PC-3 (cell line): ENCODE data around the gene UGT2B11. TPM values are rescaled to one million over a fixed set of nuclear protein-coding genes. Genes with fewer than 3 reads are reported as not detected.
"Not testable (repeated sequence)": the region's sequence is repeated elsewhere in the genome, so short reads cannot be mapped to it uniquely, and the experiment has no call there.

Experiments
- ATAC-seq: fragments of 200-7000 bp; cut with Tn5 transposase; 2 replicates; pipeline ENCODE4 v1.9.1; 2020; ENCODE audit warnings: mild to moderate bottlenecking, moderate library complexity
- BruUV-seq: library from RNA; stranded (reverse); fragments of 400-500 nt; replicated peaks from 2 replicates; lab custom pipeline; 2021; lab: Mats Ljungman, UMichigan
- CTCF ChIA-PET: fragments of 300-600 bp; sonication (Branson Sonifier 250); formaldehyde crosslinking; loops from one replicate; lab custom pipeline; 2022; ENCODE audit warnings: antibody characterized with exemption; lab: Charles Lee
- POLR2A ChIA-PET: fragments of 300-600 bp; sonication (Branson Sonifier 250); formaldehyde crosslinking; loops from one replicate; lab custom pipeline; 2022; ENCODE audit warnings: antibody characterized with exemption; ENCODE audit not compliant: unreplicated experiment; lab: Charles Lee
- DNase-seq: peaks from one replicate; pipeline ENCODE4 v3.0.0-alpha.2; 2015
- H2AFZ ChIP-seq: fragments of 300-600 bp; sonication (generic); 2 replicates; pipeline ENCODE4 v1.6.0; 2016; ENCODE audit warnings: antibody characterized with exemption, low read length
- H3F3A ChIP-seq: fragments of 300-600 bp; sonication (generic); one replicate; pipeline ENCODE4 v1.6.0; 2017; ENCODE audit warnings: antibody characterized with exemption, low read length, control low read depth, mild to moderate bottlenecking; ENCODE audit not compliant: unreplicated experiment
- H3K27ac ChIP-seq: fragments of 300-600 bp; sonication (generic); 2 replicates; pipeline ENCODE4 v1.5.1; 2016; ENCODE audit warnings: mild to moderate bottlenecking, low read length
- H3K27me3 ChIP-seq: fragments of 300-600 bp; sonication (generic); 2 replicates; pipeline ENCODE4 v1.6.1; 2016; ENCODE audit warnings: low read length, mixed read lengths
- H3K36me3 ChIP-seq: fragments of 300-600 bp; sonication (generic); 2 replicates; pipeline ENCODE4 v1.6.1; 2016; ENCODE audit warnings: low read depth, mixed run types, low read length, mixed read lengths
- H3K4me1 ChIP-seq: fragments of 300-600 bp; sonication (generic); 2 replicates; pipeline ENCODE4 v1.5.1; 2016; ENCODE audit warnings: low read length; ENCODE audit not compliant: insufficient read depth
- H3K4me2 ChIP-seq: fragments of 300-600 bp; sonication (generic); 2 replicates; pipeline ENCODE4 v1.6.0; 2016; ENCODE audit warnings: low read length
- H3K4me3 ChIP-seq: fragments of 300-600 bp; sonication (generic); 2 replicates; pipeline ENCODE4 v1.5.1; 2016; ENCODE audit warnings: mild to moderate bottlenecking, low read length, mixed read lengths
- H3K79me2 ChIP-seq: fragments of 300-600 bp; sonication (generic); 2 replicates; pipeline ENCODE4 v1.6.1; 2017; ENCODE audit warnings: low read length, mixed read lengths
- H3K9ac ChIP-seq: fragments of 300-600 bp; sonication (generic); 2 replicates; pipeline ENCODE4 v1.6.0; 2016; ENCODE audit warnings: mild to moderate bottlenecking, low read length
- H3K9me2 ChIP-seq: fragments of 300-600 bp; sonication (generic); replicated peaks from 2 replicates; pipeline ENCODE4 v1.6.1; 2016; ENCODE audit warnings: mixed run types, low read length, mixed read lengths
- H3K9me3 ChIP-seq: fragments of 300-600 bp; sonication (generic); 2 replicates; pipeline ENCODE4 v1.6.1; 2016; ENCODE audit warnings: low read length, mixed read lengths
- H4K20me1 ChIP-seq: fragments of 300-600 bp; sonication (generic); 2 replicates; pipeline ENCODE4 v1.6.1; 2016; ENCODE audit warnings: low read length, mixed read lengths
- CTCF ChIP-seq: fragments of 300-600 bp; sonication (generic); conservative IDR thresholded peaks from 2 replicates; pipeline ENCODE4 v1.5.1; 2017; ENCODE audit warnings: antibody characterized with exemption, low read depth, mild to moderate bottlenecking, low read length
- EZH2 ChIP-seq: fragments of 300-600 bp; sonication (generic); IDR thresholded peaks from one replicate; pipeline ENCODE4 v1.6.1; 2017; ENCODE audit warnings: antibody characterized with exemption, mild to moderate bottlenecking, low read length; ENCODE audit not compliant: unreplicated experiment
- EZH2phosphoT487 ChIP-seq: fragments of 300-600 bp; sonication (generic); IDR thresholded peaks from 2 replicates; pipeline ENCODE4 v1.6.1; 2018; ENCODE audit warnings: mild to moderate bottlenecking, antibody characterized with exemption, low read length, borderline replicate concordance
- intact Hi-C: fragments of 100-400 bp; cut with micrococcal nuclease; formaldehyde crosslinking; loops from 2 replicates; pipeline ENCODE4 v1.9.0; 2023
- total RNA-seq: library from RNA; depleted of rRNA; stranded (reverse); fragments of >200 nt; gene quantifications from 2 replicates; pipeline ENCODE4 v1.2.3, GENCODE V29; 2014

The UGT2B11 gene
- total RNA-seq, 1 experiment from 2014 or later: not detected

GRCh38 chr4:69240787-69241186 is 26.2 kb upstream of the UGT2B11 start:
- H3K27ac ChIP-seq, CTCF ChIA-PET, H3K4me1 ChIP-seq, intact Hi-C loops, H3K9ac ChIP-seq, H3K9me2 ChIP-seq, H3K36me3 ChIP-seq, H3K4me2 ChIP-seq, H3K79me2 ChIP-seq, H2AFZ ChIP-seq, POLR2A ChIA-PET, ATAC-seq, DNase-seq, H3K4me3 ChIP-seq, BruUV-seq, H4K20me1 ChIP-seq, H3F3A ChIP-seq, H3K27me3 ChIP-seq, H3K9me3 ChIP-seq: not testable (repeated sequence)

- DNase-seq: no peak
- intact Hi-C loops: no loop called here
- POLR2A ChIA-PET: no interaction called here
Measured at GRCh38 chr4:69239557-69240168, 25.1 kb upstream of the UGT2B11 start.

GRCh38 chr4:69239092-69239491 is 24.5 kb upstream of the UGT2B11 start:
- CTCF ChIA-PET: no interaction called here
- TF ChIP-seq EZH2 (no peak), EZH2phosphoT487 (no peak), CTCF (no peak)
- no peaks in the 10 kb centered on the region for H3K36me3 ChIP-seq
- H3F3A ChIP-seq: no peaks in the 10 kb centered on the region
- BruUV-seq: no TSS peak
- no peaks in the 10 kb centered on the region for H4K20me1 ChIP-seq
- no peaks in the 10 kb centered on the region for H3K79me2 ChIP-seq
- no peak overlapping the region for H3K9ac ChIP-seq
- POLR2A ChIA-PET: no interaction called here
- H3K4me3 ChIP-seq: no peak overlapping the region
- no peaks in the 10 kb centered on the region for H3K27me3 ChIP-seq
- ATAC-seq: no peak
- no peaks in the 10 kb centered on the region for H3K9me3 ChIP-seq
- no peak overlapping the region for H3K27ac ChIP-seq
- H3K4me2 ChIP-seq: no peak overlapping the region
- H3K9me2 ChIP-seq: no peaks in the 10 kb centered on the region
- intact Hi-C loops: no loop called here
- no peak overlapping the region for H2AFZ ChIP-seq
- no peak for DNase-seq
- no peaks in the 10 kb centered on the region for H3K4me1 ChIP-seq

More at GRCh38 chr4:69239557-69240168, 25.1 kb upstream of the UGT2B11 start:
- Histone ChIP-seq H4K20me1 (no peaks in the 10 kb centered on the region), H3K9ac (no peak overlapping the region), H3K4me3 (no peak overlapping the region), H3K36me3 (no peaks in the 10 kb centered on the region), H3K4me1 (no peaks in the 10 kb centered on the region), H3K9me2 (no peaks in the 10 kb centered on the region), H3K27ac (no peak overlapping the region), H3K27me3 (no peaks in the 10 kb centered on the region), H3K4me2 (no peak overlapping the region), H3K79me2 (no peaks in the 10 kb centered on the region), H2AFZ (no peak overlapping the region), H3K9me3 (no peaks in the 10 kb centered on the region), H3F3A (no peaks in the 10 kb centered on the region)
- TF ChIP-seq EZH2phosphoT487 (no peak), CTCF (no peak), EZH2 (no peak)
- ATAC-seq: no peak
- no TSS peak for BruUV-seq
- CTCF ChIA-PET: no interaction called here
